Activated CD4-positive, alpha-beta T cell treated with anti-CD3 and anti-CD28 coated beads, Interleukin-2, amount 10 ng/mL, durations not matched to agents 7 days and 5 days (primary cell): ENCODE data around the gene HPX. TPM values are rescaled to one million over a fixed set of nuclear protein-coding genes. Genes with fewer than 3 reads are reported as not detected.
A peak's percentile ranks its signal among the peaks of the same experiment; 100 is the strongest.
"Not testable (repeated sequence)": the region's sequence is repeated elsewhere in the genome, so short reads cannot be mapped to it uniquely, and the experiment has no call there.

Experiments used
- CTCF ChIA-PET: fragments of 350-600 bp; sonication (Branson Sonifier 250); formaldehyde crosslinking; loops from one replicate; lab custom pipeline; 2021; ENCODE audit warnings: antibody characterized with exemption; lab: Charles Lee
- POLR2A ChIA-PET: fragments of 350-600 bp; sonication (Branson Sonifier 250); formaldehyde crosslinking; loops from one replicate; lab custom pipeline; 2021; ENCODE audit warnings: antibody characterized with exemption; lab: Charles Lee
- DNase-seq: peaks from one replicate; pipeline ENCODE4 v3.0.0-alpha.2; 2020
- H3K27ac Mint-ChIP-seq: one replicate; pipeline ENCODE4 v1.8.0; 2021; ENCODE audit warnings: mild to moderate bottlenecking, moderate library complexity, mixed read lengths
- H3K27me3 Mint-ChIP-seq: one replicate; pipeline ENCODE4 v1.8.0; 2021; ENCODE audit warnings: mixed read lengths
- H3K36me3 Mint-ChIP-seq: one replicate; pipeline ENCODE4 v1.8.0; 2021; ENCODE audit warnings: low read depth, mixed read lengths
- H3K4me1 Mint-ChIP-seq: one replicate; pipeline ENCODE4 v1.8.0; 2021; ENCODE audit warnings: mixed read lengths
- H3K4me3 Mint-ChIP-seq: one replicate; pipeline ENCODE4 v1.8.0; 2021; ENCODE audit warnings: mild to moderate bottlenecking, moderate library complexity, mixed read lengths
- H3K9me3 Mint-ChIP-seq: one replicate; pipeline ENCODE4 v1.8.0; 2021; ENCODE audit warnings: mixed read lengths
- total RNA-seq, 2 experiments: library from RNA; stranded (reverse); gene quantifications; one replicate each; pipeline ENCODE4 v1.2.3, GENCODE V29; 2021

The HPX gene
- total RNA-seq, 2 experiments from 2014 or later: 0.35 TPM; not detected in 1

DNA sequence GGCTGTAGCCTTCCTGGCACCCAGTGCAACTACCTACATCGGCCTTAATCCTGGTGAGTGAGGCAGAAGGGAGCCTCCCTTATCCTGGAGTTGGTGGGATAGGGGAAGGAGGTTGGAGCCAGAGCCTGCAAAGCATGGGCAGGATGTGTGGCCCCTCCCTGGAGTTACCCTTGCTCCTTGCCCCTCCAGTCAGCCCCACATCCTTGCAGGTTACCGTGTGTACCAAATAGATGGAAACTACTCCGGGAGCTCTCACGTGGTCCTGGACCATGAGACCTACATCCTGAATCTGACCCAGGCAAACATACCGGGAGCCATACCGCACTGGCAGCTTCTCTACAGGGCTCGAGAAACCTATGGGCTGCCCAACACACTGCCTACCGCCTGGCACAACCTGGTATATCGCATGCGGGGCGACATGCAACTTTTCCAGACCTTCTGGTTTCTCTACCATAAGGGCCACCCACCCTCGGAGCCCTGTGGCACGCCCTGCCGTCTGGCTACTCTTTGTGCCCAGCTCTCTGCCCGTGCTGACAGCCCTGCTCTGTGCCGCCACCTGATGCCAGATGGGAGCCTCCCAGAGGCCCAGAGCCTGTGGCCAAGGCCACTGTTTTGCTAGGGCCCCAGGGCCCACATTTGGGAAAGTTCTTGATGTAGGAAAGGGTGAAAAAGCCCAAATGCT, 46.7 kb downstream of the HPX start:
- peak overlapping the region; percentile 47 for H3K27ac Mint-ChIP-seq
- POLR2A ChIA-PET: no interaction called here

DNA sequence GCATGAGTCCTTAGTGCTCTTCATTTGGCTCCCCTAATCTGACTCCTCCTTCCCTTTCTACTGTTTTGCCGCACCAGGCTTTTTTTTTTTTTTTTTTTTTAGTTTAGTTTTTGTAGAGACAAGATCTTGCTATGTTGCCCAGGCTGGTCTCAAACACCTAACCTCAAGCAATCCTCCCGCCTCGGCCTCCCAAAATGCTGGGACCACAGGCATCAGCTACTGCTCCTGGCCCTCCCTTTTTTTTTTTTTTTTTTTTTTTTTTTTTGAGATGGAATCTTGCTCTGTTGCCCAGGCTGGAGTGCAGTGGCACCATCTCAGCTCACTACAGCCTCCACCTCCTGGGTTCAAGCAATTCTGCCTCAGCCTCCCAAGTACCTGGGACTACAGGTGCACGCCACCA, 48.5 kb downstream of the HPX start:
- POLR2A ChIA-PET: interaction anchor here (0.6 kb wide), 1 partner anchor 13 kb away, joined by 5 read pairs; no protein-coding TSS in a partner anchor
- CTCF ChIA-PET: interaction anchor here (0.7 to 8.7 kb wide), 6 partner anchors 10 to 90 kb away, joined by 3 to 61 read pairs (median 4); partner anchors contain the start of gene APBB1
- Mint-ChIP-seq H3K36me3 (peaks cover 46% of the 10 kb centered on the region), H3K4me1 (peaks cover 39% of the 10 kb centered on the region), H3K4me3 (peak overlapping the region; percentile 88)
- not testable (repeated sequence) for H3K27me3 Mint-ChIP-seq, H3K27ac Mint-ChIP-seq, H3K9me3 Mint-ChIP-seq, DNase-seq

More for the DNA sequence above, 46.7 kb downstream of the HPX start:
- Mint-ChIP-seq H3K36me3 (peaks cover 63% of the 10 kb centered on the region), H3K4me3 (no peak overlapping the region), H3K4me1 (peaks cover 34% of the 10 kb centered on the region), H3K9me3 (no peaks in the 10 kb centered on the region), H3K27me3 (no peaks in the 10 kb centered on the region)
- CTCF ChIA-PET: interaction anchor here (1.0 to 8.7 kb wide), 4 partner anchors 8 to 50 kb away, joined by 3 to 61 read pairs (median 12); no protein-coding TSS in a partner anchor
- no peak for DNase-seq

DNA sequence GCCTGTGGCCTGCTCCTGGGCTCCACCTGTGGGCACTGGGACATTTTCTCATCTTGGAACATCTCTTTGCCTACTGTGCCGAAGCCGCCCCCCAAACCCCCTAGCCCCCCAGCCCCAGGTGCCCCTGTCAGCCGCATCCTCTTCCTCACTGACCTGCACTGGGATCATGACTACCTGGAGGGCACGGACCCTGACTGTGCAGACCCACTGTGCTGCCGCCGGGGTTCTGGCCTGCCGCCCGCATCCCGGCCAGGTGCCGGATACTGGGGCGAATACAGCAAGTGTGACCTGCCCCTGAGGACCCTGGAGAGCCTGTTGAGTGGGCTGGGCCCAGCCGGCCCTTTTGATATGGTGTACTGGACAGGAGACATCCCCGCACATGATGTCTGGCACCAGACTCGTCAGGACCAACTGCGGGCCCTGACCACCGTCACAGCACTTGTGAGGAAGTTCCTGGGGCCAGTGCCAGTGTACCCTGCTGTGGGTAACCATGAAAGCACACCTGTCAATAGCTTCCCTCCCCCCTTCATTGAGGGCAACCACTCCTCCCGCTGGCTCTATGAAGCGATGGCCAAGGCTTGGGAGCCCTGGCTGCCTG, 49.2 kb downstream of the HPX start:
- DNase-seq: no peak
- POLR2A ChIA-PET: interaction anchor here (2.0 kb wide), 1 partner anchor 11 kb away, joined by 12 read pairs; no protein-coding TSS in a partner anchor
- CTCF ChIA-PET: interaction anchor here (1.7 to 8.7 kb wide), 3 partner anchors 10 to 72 kb away, joined by 3 to 61 read pairs (median 5); no protein-coding TSS in a partner anchor
- Mint-ChIP-seq H3K36me3 (peaks cover 42% of the 10 kb centered on the region), H3K4me3 (peak overlapping the region; percentile 88), H3K27me3 (no peaks in the 10 kb centered on the region), H3K27ac (peak overlapping the region; percentile 93), H3K4me1 (peaks cover 39% of the 10 kb centered on the region), H3K9me3 (no peaks in the 10 kb centered on the region)

DNA sequence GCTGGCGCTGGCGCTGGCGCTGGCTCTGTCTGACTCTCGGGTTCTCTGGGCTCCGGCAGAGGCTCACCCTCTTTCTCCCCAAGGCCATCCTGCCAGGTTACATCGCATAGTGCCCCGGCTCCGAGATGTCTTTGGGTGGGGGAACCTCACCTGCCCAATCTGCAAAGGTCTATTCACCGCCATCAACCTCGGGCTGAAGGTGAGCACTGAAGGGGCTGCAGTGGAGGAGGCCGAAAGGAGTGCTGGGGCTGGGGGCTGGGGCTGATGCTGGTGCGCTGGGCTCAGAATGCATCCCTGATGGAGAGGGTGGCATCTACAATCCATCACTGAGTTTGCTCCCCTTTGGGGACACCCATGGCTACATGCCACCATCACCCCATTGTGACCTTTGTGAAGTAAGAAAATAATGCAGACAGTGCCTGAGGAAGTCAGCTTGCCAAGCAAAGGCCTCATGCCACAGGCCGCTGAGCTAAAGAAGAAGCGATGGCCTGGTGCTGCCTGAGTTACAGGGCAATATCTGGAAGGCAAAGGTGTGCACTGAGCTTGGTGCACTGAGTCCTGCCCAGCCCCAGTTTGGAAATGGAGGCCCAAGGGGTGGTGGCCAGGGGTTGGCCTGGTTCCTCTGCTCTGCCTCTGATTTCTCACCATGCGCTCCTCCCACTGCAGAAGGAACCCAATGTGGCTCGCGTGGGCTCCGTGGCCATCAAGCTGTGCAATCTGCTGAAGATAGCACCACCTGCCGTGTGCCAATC, 49.9 kb downstream of the HPX start:
- POLR2A ChIA-PET: interaction anchor here (1.2 to 2.0 kb wide), 2 partner anchors 12 to 23 kb away, joined by 3 to 12 read pairs; no protein-coding TSS in a partner anchor
- CTCF ChIA-PET: interaction anchor here (0.8 to 8.7 kb wide), 7 partner anchors 11 to 277 kb away, joined by 3 to 61 read pairs (median 4); partner anchors contain the start of gene APBB1
- no peaks in the 10 kb centered on the region for H3K9me3 Mint-ChIP-seq
- H3K27ac Mint-ChIP-seq: peak overlapping the region; percentile 93
- DNase-seq: no peak
- peaks cover 36% of the 10 kb centered on the region for H3K36me3 Mint-ChIP-seq
- H3K4me1 Mint-ChIP-seq: peaks cover 38% of the 10 kb centered on the region
- no peaks in the 10 kb centered on the region for H3K27me3 Mint-ChIP-seq
- peak overlapping the region; percentile 88 for H3K4me3 Mint-ChIP-seq

DNA sequence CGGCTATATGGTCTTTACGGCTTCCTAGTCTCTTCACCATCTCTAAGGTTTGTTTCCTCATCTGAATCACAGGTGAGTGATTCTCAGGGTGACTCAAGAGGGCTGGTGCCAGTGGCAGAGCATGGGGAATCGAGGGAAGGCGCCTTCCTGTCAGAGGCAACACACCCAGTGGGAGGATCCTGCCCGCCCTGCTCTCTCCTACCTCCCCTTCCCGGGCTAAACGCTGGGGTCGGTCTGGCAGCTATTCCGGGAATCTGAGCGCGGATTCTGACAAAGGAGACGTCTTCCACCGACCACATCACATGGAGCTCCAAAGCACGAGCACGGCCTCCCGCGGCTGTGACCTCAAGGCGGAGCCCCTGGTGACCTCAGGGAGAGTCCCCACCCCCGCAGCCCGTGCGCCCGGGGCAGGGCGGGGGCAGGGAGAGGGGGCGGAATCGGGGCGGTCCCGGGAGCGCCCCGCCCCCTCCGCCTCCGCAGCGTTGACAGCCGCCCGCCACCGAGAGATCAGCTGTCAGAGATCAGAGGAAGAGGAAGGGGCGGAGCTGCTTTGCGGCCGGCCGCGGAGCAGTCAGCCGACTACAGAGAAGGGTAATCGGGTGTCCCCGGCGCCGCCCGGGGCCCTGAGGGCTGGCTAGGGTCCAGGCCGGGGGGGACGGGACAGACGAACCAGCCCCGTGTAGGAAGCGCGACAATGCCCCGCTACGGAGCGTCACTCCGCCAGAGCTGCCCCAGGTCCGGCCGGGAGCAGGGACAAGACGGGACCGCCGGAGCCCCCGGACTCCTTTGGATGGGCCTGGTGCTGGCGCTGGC, 50.7 kb downstream of the HPX start, which contains the start of gene SMPD1:
SMPD1 (plus strand) TSS at position 570 of the 813 bp plus-strand sequence; CDS start at position 695, 125 bp downstream.
- peaks cover 32% of the 10 kb centered on the region for H3K36me3 Mint-ChIP-seq
- H3K4me1 Mint-ChIP-seq: peaks cover 45% of the 10 kb centered on the region
- POLR2A ChIA-PET: interaction anchor here (1.2 to 2.0 kb wide), 2 partner anchors 12 to 24 kb away, joined by 3 to 12 read pairs; no protein-coding TSS in a partner anchor
- H3K4me3 Mint-ChIP-seq: peak within 1 kb of the TSS; percentile 88
- peak; percentile 94 for DNase-seq
- H3K9me3 Mint-ChIP-seq: no peaks in the 10 kb centered on the region
- H3K27me3 Mint-ChIP-seq: no peaks in the 10 kb centered on the region
- peak within 1 kb of the TSS; percentile 93 for H3K27ac Mint-ChIP-seq
- CTCF ChIA-PET: interaction anchor here (0.8 to 8.7 kb wide), 8 partner anchors 11 to 277 kb away, joined by 3 to 61 read pairs (median 4); partner anchors contain the start of gene APBB1

DNA sequence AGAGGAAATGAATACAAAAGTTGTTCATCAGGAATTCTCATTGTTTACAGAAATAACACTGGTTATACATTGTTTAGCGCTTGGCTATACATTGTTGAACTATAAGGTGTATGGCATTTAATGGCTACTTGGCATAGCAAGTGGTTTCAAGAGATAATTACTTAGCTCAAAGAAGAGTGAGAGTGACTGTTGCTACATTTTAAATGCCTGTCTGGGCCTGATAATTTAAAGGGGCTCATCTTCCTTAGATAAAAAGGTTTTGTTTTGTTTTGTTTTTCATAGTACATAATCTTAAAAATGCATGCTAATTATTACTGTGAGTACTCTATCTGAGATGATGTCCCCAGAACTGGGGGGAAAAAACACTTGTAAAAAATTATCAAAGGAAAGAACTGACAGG, 52.0 kb downstream of the HPX start:
- POLR2A ChIA-PET: no interaction called here
- Mint-ChIP-seq H3K36me3 (peaks cover 24% of the 10 kb centered on the region), H3K27ac (no peak overlapping the region), H3K27me3 (no peaks in the 10 kb centered on the region), H3K4me3 (peak overlapping the region; percentile 88), H3K4me1 (peaks cover 47% of the 10 kb centered on the region), H3K9me3 (no peaks in the 10 kb centered on the region)
- CTCF ChIA-PET: interaction anchor here (0.8 to 8.7 kb wide), 7 partner anchors 10 to 93 kb away, joined by 3 to 61 read pairs (median 6); partner anchors contain the start of genes ARFIP2 and TIMM10B
- DNase-seq: no peak

DNA sequence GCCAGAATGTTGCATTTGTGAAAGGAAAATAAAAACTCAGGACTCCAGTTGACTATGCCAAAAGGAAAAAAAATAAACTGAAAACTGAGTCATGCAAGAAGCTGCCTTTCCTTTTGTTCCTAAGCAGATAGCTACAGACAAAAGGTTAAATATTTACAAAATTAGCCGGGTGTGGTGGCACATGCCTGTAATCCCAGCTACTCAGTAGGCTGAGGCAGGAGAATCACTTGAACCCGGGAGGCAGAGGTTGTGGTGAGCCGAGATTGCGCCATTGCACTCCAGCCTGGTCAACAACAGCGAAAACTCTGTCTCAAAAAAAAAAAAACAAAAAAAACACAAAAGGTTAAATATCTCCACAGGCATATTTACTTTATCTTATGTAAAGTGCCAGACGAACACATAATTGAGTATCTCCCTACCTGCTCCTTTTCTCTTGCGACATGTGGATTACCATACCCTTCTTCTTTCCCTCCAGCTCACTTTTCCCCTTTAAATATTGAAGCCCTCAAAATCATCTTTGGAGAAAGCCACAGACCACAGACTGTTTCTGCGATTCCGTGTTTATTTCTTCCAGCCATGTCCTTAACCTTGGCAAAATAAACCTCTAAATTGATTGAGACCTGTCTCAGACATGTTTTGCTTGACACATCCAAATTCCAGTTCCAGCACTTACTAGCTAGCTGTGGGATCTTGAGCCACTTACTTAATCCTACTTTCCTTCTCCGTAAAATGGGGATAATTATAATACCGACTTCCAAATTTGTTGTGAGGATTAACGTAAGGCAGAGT, 52.8 kb downstream of the HPX start:
- H3K36me3 Mint-ChIP-seq: peaks cover 20% of the 10 kb centered on the region
- no peak overlapping the region for H3K4me3 Mint-ChIP-seq
- ChIA-PET CTCF (interaction anchor here (0.8 to 8.7 kb wide), 8 partner anchors 9 to 137 kb away, joined by 3 to 61 read pairs (median 6); partner anchors contain the start of genes ARFIP2 and TIMM10B), POLR2A (no interaction called here)
- H3K27me3 Mint-ChIP-seq: no peaks in the 10 kb centered on the region
- peaks cover 44% of the 10 kb centered on the region for H3K4me1 Mint-ChIP-seq
- no peak overlapping the region for H3K27ac Mint-ChIP-seq
- no peaks in the 10 kb centered on the region for H3K9me3 Mint-ChIP-seq
- DNase-seq: no peak

DNA sequence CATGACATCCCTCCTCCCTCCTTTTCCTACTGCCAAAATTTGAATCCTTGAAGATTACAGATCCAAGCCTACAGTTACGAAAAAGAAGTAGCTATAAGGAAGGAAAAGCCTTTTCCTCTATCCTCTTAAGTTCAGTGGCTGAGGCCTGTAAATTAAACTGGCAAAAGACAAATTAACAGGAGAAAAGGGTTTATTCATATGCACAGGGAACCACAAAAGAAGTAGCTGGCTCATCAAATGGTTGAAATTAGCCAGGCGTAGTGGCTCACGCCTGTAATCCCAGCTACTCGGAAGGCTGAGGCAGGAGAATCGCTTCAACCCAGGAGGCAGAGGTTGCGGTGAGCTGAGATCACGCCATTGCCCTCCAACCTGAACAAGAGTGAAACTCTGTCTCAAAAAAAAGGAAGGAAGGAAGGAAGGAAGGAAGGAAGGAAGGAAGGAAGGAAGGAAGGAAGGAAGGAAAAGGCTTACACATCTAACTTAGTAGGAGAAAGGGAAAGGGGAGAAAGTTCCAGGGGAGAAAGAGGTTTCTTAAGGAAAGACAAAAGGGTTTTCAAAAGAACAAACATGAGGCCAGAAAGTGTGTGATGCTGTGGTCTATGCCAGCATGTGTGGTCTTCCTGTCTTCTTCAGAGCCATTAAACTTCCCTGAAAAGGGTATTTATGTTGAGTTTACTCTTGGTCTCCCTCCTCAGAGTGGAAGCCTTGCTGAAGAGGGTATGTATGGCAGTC, 55.6 kb downstream of the HPX start:
- peaks cover 3% of the 10 kb centered on the region for H3K36me3 Mint-ChIP-seq
- no peak overlapping the region for H3K27ac Mint-ChIP-seq
- POLR2A ChIA-PET: no interaction called here

More for the DNA sequence above, 55.6 kb downstream of the HPX start:
- CTCF ChIA-PET: interaction anchor here (0.7 to 1.8 kb wide), 6 partner anchors 12 to 121 kb away, joined by 3 to 5 read pairs (median 4); partner anchors contain the start of gene TIMM10B
- Mint-ChIP-seq H3K9me3 (no peaks in the 10 kb centered on the region), H3K4me1 (peaks cover 26% of the 10 kb centered on the region), H3K27me3 (no peaks in the 10 kb centered on the region), H3K4me3 (no peak overlapping the region)
- DNase-seq: no peak
